Osteocyte (in vitro differentiated cells): ENCODE measurements around the gene DRD1. TPM values are rescaled to one million over a fixed set of nuclear protein-coding genes. Genes with fewer than 3 reads are reported as not detected.

Experiments used
- DNase-seq: peaks from one replicate; pipeline ENCODE4 v3.0.0; 2021; ENCODE audit warnings: mixed read lengths; ENCODE audit not compliant: unreplicated experiment; ENCODE audit errors: extremely low spot score
- H3K27ac Mint-ChIP-seq: one replicate; pipeline ENCODE4 v1.8.0; 2021; ENCODE audit warnings: mild to moderate bottlenecking, mixed read lengths; ENCODE audit not compliant: unreplicated experiment
- H3K27me3 Mint-ChIP-seq: one replicate; pipeline ENCODE4 v1.8.0; 2021; ENCODE audit warnings: mixed read lengths; ENCODE audit not compliant: unreplicated experiment
- H3K36me3 Mint-ChIP-seq: one replicate; pipeline ENCODE4 v1.8.0; 2021; ENCODE audit warnings: mixed read lengths; ENCODE audit not compliant: unreplicated experiment
- H3K4me1 Mint-ChIP-seq: one replicate; pipeline ENCODE4 v1.8.0; 2021; ENCODE audit warnings: mixed read lengths; ENCODE audit not compliant: unreplicated experiment
- H3K4me3 Mint-ChIP-seq: one replicate; pipeline ENCODE4 v1.8.0; 2021; ENCODE audit warnings: mild to moderate bottlenecking, moderate library complexity, mixed read lengths; ENCODE audit not compliant: unreplicated experiment
- H3K9me3 Mint-ChIP-seq: one replicate; pipeline ENCODE4 v1.8.0; 2021; ENCODE audit warnings: mixed read lengths; ENCODE audit not compliant: unreplicated experiment
- long read RNA-seq: library from polyadenylated mRNA; unstranded; transcript quantifications from one replicate; pipeline ENCODE4 v2.0.0, GENCODE V29; 2021
- total RNA-seq: library from RNA; stranded (reverse); gene quantifications from 2 replicates; pipeline ENCODE4 v1.2.1, GENCODE V29; 2021
- TF ChIP-seq, protein P1 (sequence below): fragments of 200-600 bp; sonication (generic); IDR thresholded peaks from 2 replicates; pipeline ENCODE4 v1.5.0; 2021; ENCODE audit warnings: antibody characterized with exemption, mild to moderate bottlenecking, moderate library complexity

DRD1 gene
- not detected in 2 replicates for total RNA-seq
- long read RNA-seq: 0 reads

- H3K27me3 Mint-ChIP-seq: peaks cover 71% of the 10 kb centered on the region
Observed at GRCh38 chr5:175444060-175444904, at the start of gene DRD1. DRD1 (minus strand) TSS chr5:175444182; CDS start chr5:175443099, 1,083 bp downstream.

DNA sequence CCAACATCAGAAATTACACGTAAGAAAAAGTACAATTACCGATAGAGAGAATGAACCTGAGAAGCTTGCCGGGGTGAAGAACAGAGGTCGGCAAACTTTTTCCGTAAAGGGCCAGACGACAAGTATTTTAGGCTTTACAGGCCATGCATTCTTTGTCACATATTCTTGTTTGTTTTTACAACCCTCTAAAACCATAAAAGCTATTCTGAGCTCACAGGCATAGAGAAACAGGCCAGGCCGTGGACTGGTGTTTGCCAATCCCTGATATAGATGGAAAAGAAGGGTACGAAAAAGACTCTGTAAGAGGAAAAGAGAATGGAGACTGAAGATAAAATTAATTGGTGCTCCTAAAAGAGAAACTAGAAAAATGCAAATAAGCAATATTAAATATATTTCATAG lies 49.7 kb upstream of the DRD1 start:
- Mint-ChIP-seq H3K36me3 (peaks cover 35% of the 10 kb centered on the region), H3K27ac (no peak overlapping the region), H3K4me1 (no peaks in the 10 kb centered on the region), H3K9me3 (no peaks in the 10 kb centered on the region), H3K4me3 (no peak overlapping the region), H3K27me3 (no peaks in the 10 kb centered on the region)
- no peak for DNase-seq
- TF ChIP-seq, protein P1, sequence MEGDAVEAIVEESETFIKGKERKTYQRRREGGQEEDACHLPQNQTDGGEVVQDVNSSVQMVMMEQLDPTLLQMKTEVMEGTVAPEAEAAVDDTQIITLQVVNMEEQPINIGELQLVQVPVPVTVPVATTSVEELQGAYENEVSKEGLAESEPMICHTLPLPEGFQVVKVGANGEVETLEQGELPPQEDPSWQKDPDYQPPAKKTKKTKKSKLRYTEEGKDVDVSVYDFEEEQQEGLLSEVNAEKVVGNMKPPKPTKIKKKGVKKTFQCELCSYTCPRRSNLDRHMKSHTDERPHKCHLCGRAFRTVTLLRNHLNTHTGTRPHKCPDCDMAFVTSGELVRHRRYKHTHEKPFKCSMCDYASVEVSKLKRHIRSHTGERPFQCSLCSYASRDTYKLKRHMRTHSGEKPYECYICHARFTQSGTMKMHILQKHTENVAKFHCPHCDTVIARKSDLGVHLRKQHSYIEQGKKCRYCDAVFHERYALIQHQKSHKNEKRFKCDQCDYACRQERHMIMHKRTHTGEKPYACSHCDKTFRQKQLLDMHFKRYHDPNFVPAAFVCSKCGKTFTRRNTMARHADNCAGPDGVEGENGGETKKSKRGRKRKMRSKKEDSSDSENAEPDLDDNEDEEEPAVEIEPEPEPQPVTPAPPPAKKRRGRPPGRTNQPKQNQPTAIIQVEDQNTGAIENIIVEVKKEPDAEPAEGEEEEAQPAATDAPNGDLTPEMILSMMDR: no peak

More at GRCh38 chr5:175444060-175444904, at the start of gene DRD1:
- H3K9me3 Mint-ChIP-seq: no peaks in the 10 kb centered on the region
- TF ChIP-seq, protein P1: peak; percentile 69
- no peak for DNase-seq
- no peak within 1 kb of the TSS for H3K27ac Mint-ChIP-seq
- no peaks in the 10 kb centered on the region for H3K36me3 Mint-ChIP-seq
- H3K4me3 Mint-ChIP-seq: peak within 1 kb of the TSS; percentile 10
- peaks cover 5% of the 10 kb centered on the region for H3K4me1 Mint-ChIP-seq

GRCh38 chr5:175493260-175493659 lies 49.3 kb upstream of the DRD1 start:
- peaks cover 36% of the 10 kb centered on the region for H3K36me3 Mint-ChIP-seq
- H3K9me3 Mint-ChIP-seq: no peaks in the 10 kb centered on the region
- no peak overlapping the region for H3K4me3 Mint-ChIP-seq
- no peaks in the 10 kb centered on the region for H3K4me1 Mint-ChIP-seq
- H3K27me3 Mint-ChIP-seq: no peaks in the 10 kb centered on the region
- H3K27ac Mint-ChIP-seq: no peak overlapping the region
- DNase-seq: no peak
- TF ChIP-seq, protein P1: no peak

DNA sequence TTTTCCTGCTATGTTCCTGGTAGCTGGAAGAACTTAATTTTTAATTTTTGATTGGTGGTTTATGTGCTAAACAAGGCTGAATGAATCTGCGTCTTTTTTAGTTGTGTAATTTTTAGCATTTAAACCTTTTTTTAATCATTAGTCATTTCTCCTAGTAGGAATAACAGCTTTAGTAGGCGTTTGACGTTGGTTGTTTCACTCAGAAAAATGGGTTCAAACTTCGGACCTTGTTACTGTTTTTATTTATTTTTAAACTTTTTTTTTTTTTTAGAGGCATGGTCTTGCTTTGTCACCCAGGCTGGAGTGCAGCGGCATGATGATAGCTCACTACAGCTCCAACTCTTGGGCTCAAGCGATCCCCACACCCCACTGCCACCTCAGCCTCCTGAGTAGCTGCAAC lies 47.2 kb upstream of the DRD1 start:
- DNase-seq: no peak
- Mint-ChIP-seq H3K9me3 (no peaks in the 10 kb centered on the region), H3K27ac (no peak overlapping the region), H3K4me1 (no peaks in the 10 kb centered on the region), H3K27me3 (no peaks in the 10 kb centered on the region), H3K36me3 (peaks cover 40% of the 10 kb centered on the region), H3K4me3 (no peak overlapping the region)
- TF ChIP-seq, protein P1: no peak

- Mint-ChIP-seq H3K4me3 (no peak overlapping the region), H3K27me3 (no peaks in the 10 kb centered on the region), H3K4me1 (no peaks in the 10 kb centered on the region), H3K9me3 (no peaks in the 10 kb centered on the region), H3K36me3 (peaks cover 36% of the 10 kb centered on the region), H3K27ac (no peak overlapping the region)
- TF ChIP-seq, protein P1: no peak
- DNase-seq: no peak
Observed at GRCh38 chr5:175489693-175490443, 45.9 kb upstream of the DRD1 start.
